H9 (cell line): ENCODE results near the gene EXOC2. TPM values are rescaled to one million over a fixed set of nuclear protein-coding genes. Genes with fewer than 3 reads are reported as not detected.
A peak's percentile ranks its signal among the peaks of the same experiment; 100 is the strongest.

Source experiments
- DNase-seq: peaks from one replicate; pipeline ENCODE4 v3.0.0-alpha.2; 2017
- H2AFZ ChIP-seq: one replicate; pipeline ENCODE4 v1.6.1; 2013; ENCODE audit warnings: mild to moderate bottlenecking, low read length, control low read depth, moderate library complexity
- H2AK5ac ChIP-seq: 2 replicates; pipeline ENCODE4 v1.6.1; 2013; ENCODE audit warnings: low read length, control low read depth, mixed read lengths; ENCODE audit not compliant: insufficient read length
- H2BK120ac ChIP-seq: one replicate; pipeline ENCODE4 v1.6.1; 2013; ENCODE audit warnings: low read depth, mild to moderate bottlenecking, low read length, control low read depth, inconsistent platforms; ENCODE audit not compliant: poor library complexity, severe bottlenecking
- H2BK12ac ChIP-seq: 2 replicates; pipeline ENCODE4 v1.6.1; 2013; ENCODE audit warnings: low read length, control low read depth, mixed read lengths, low read depth; ENCODE audit not compliant: insufficient read length
- H2BK15ac ChIP-seq: 2 replicates; pipeline ENCODE4 v1.6.1; 2013; ENCODE audit warnings: low read depth, low read length, control low read depth
- H2BK20ac ChIP-seq: one replicate; pipeline ENCODE4 v1.6.1; 2013; ENCODE audit warnings: low read depth, mild to moderate bottlenecking, low read length, control low read depth, inconsistent platforms; ENCODE audit not compliant: poor library complexity, severe bottlenecking
- H2BK5ac ChIP-seq: 2 replicates; pipeline ENCODE4 v1.6.1; 2013; ENCODE audit warnings: low read length, control low read depth, mixed read lengths; ENCODE audit not compliant: insufficient read length
- H3K14ac ChIP-seq: 2 replicates; pipeline ENCODE4 v1.6.1; 2013; ENCODE audit warnings: low read length, control low read depth; ENCODE audit not compliant: insufficient read depth
- H3K18ac ChIP-seq: 2 replicates; pipeline ENCODE4 v1.6.1; 2013; ENCODE audit warnings: low read depth, mild to moderate bottlenecking, mixed read lengths, low read length, control low read depth; ENCODE audit not compliant: insufficient read length
- H3K23ac ChIP-seq: 2 replicates; pipeline ENCODE4 v1.6.1; 2013; ENCODE audit warnings: low read length, control low read depth, mixed read lengths, low read depth; ENCODE audit not compliant: insufficient read length
- H3K23me2 ChIP-seq: 2 replicates; pipeline ENCODE4 v1.6.1; 2013; ENCODE audit warnings: low read depth, mild to moderate bottlenecking, mixed read lengths, low read length, control low read depth; ENCODE audit not compliant: insufficient read length, poor library complexity, severe bottlenecking
- H3K27ac ChIP-seq: 2 replicates; pipeline ENCODE4 v1.5.1; 2013; ENCODE audit warnings: low read length, control low read depth, mixed read lengths, low read depth; ENCODE audit not compliant: insufficient read length
- H3K27me3 ChIP-seq: 2 replicates; pipeline ENCODE4 v1.6.1; 2013; ENCODE audit warnings: low read length, control low read depth, inconsistent platforms; ENCODE audit not compliant: insufficient read depth
- H3K4ac ChIP-seq: 2 replicates; pipeline ENCODE4 v1.6.1; 2013; ENCODE audit warnings: low read depth, mild to moderate bottlenecking, control low read depth, inconsistent platforms, low read length, moderate library complexity
- H3K4me1 ChIP-seq: 2 replicates; pipeline ENCODE4 v1.6.1; 2013; ENCODE audit warnings: low read length, control low read depth, inconsistent platforms; ENCODE audit not compliant: insufficient read depth
- H3K4me2 ChIP-seq: 2 replicates; pipeline ENCODE4 v1.6.1; 2013; ENCODE audit warnings: low read length, control low read depth, mixed read lengths; ENCODE audit not compliant: insufficient read length, insufficient read depth
- H3K56ac ChIP-seq: 2 replicates; pipeline ENCODE4 v1.6.1; 2013; ENCODE audit warnings: low read depth, mild to moderate bottlenecking, mixed read lengths, low read length, control low read depth; ENCODE audit not compliant: insufficient read length
- H3K79me1 ChIP-seq: 2 replicates; pipeline ENCODE4 v1.6.1; 2013; ENCODE audit warnings: low read depth, mild to moderate bottlenecking, moderate library complexity, low read length, control low read depth, inconsistent platforms; ENCODE audit not compliant: insufficient read depth, poor library complexity, severe bottlenecking
- H3K79me2 ChIP-seq: 2 replicates; pipeline ENCODE4 v1.6.1; 2013; ENCODE audit warnings: low read length, control low read depth, inconsistent platforms; ENCODE audit not compliant: insufficient read depth
- H3K9ac ChIP-seq: 2 replicates; pipeline ENCODE4 v1.6.1; 2013; ENCODE audit warnings: low read length, control low read depth, mixed read lengths; ENCODE audit not compliant: insufficient read length; ENCODE audit errors: extremely low read depth
- H3K9me3 ChIP-seq: one replicate; pipeline ENCODE4 v1.6.1; 2013; ENCODE audit warnings: low read depth, low read length, inconsistent platforms; ENCODE audit not compliant: control insufficient read depth
- H3T11ph ChIP-seq: one replicate; pipeline ENCODE4 v1.6.1; 2013; ENCODE audit warnings: mild to moderate bottlenecking, low read length, control low read depth, inconsistent platforms
- H4K20me1 ChIP-seq: one replicate; pipeline ENCODE4 v1.6.1; 2013; ENCODE audit not compliant: control insufficient read depth, insufficient read length, insufficient read depth
- H4K5ac ChIP-seq: 2 replicates; pipeline ENCODE4 v1.6.1; 2013; ENCODE audit warnings: low read depth, mild to moderate bottlenecking, mixed read lengths, low read length, control low read depth; ENCODE audit not compliant: insufficient read length
- H4K8ac ChIP-seq: replicated peaks from 2 replicates; pipeline ENCODE4 v1.6.1; 2013; ENCODE audit warnings: low read length, control low read depth, mixed read lengths, low read depth; ENCODE audit not compliant: insufficient read length
- H4K91ac ChIP-seq: 2 replicates; pipeline ENCODE4 v1.6.1; 2013; ENCODE audit warnings: low read depth, mild to moderate bottlenecking, moderate library complexity, mixed read lengths, low read length, control low read depth; ENCODE audit not compliant: insufficient read length
- H3K27ac Mint-ChIP-seq, 3 experiments: 2 replicates in 2 of 3; 3 replicates in 1 of 3; pipeline ENCODE4 v1.8.0; 2020 to 2021; ENCODE audit warnings: mixed read lengths in 3 of 3, mild to moderate bottlenecking in 1 of 3, moderate library complexity in 1 of 3
- H3K27me3 Mint-ChIP-seq: 2 replicates; pipeline ENCODE4 v1.8.0; 2021; ENCODE audit warnings: low read depth, mild to moderate bottlenecking, moderate library complexity, mixed read lengths
- H3K36me3 Mint-ChIP-seq, 3 experiments: 2 replicates in 2 of 3; 3 replicates in 1 of 3; pipeline ENCODE4 v1.8.0; 2020 to 2021; ENCODE audit warnings: low read depth in 3 of 3, mixed read lengths in 3 of 3; ENCODE audit not compliant: insufficient read depth in 1 of 3
- H3K4me1 Mint-ChIP-seq, 2 experiments: 2 replicates each; pipeline ENCODE4 v1.8.0; 2020; ENCODE audit warnings: mixed read lengths in 2 of 2
- H3K4me3 Mint-ChIP-seq, 2 experiments: 2 replicates in 1 of 2; 3 replicates in 1 of 2; pipeline ENCODE4 v1.8.0; 2020 to 2021; ENCODE audit warnings: mild to moderate bottlenecking in 2 of 2, mixed read lengths in 2 of 2, moderate library complexity in 1 of 2
- H3K9me3 Mint-ChIP-seq, 2 experiments: 2 replicates in 1 of 2; 3 replicates in 1 of 2; pipeline ENCODE4 v1.8.0; 2020; ENCODE audit warnings: mild to moderate bottlenecking in 2 of 2, mixed read lengths in 2 of 2, moderate library complexity in 1 of 2
- CTCF ChIP-seq: fragments of 200-600 bp; sonication (generic); conservative IDR thresholded peaks from 3 replicates; pipeline ENCODE4 v1.8.0; 2021; ENCODE audit warnings: antibody characterized with exemption, mild to moderate bottlenecking
- WGBS: extraction: QIAGEN DNeasy Blood & Tissue Kit; methylation state at CpG from one replicate; pipeline ENCODE4 v1.1.7; 2013; ENCODE audit warnings: missing lambda C conversion rate, low lambda C conversion rate, mixed read lengths; ENCODE audit not compliant: insufficient read length; ENCODE audit errors: extremely low coverage; 5-methylcytosine and 5-hydroxymethylcytosine counted together
- total RNA-seq: library from RNA; stranded (reverse); gene quantifications from 2 replicates; pipeline ENCODE4 v1.2.1, GENCODE V29; 2021

The EXOC2 gene
- total RNA-seq, 1 experiment from 2014 or later = 29.9 TPM

GRCh38 chr6:599576-600448 is 93.1 kb downstream of the EXOC2 start:
- H4K8ac ChIP-seq = no peak overlapping the region
- H3K14ac ChIP-seq = no peak overlapping the region
- no peaks in the 10 kb centered on the region for H3K27me3 ChIP-seq
- H3K4me3 Mint-ChIP-seq = no peak overlapping the region
- 0 out of 4 replicates have a peak, but pooled peaks cover 0 to 4% of the 10 kb centered on the region in 2 experiments for H3K4me1 Mint-ChIP-seq
- no peaks in the 10 kb centered on the region for H3K23me2 ChIP-seq
- no peak overlapping the region for H3K56ac ChIP-seq
- H2BK15ac ChIP-seq = no peak overlapping the region
- no peak overlapping the region for H2BK5ac ChIP-seq
- H3K79me1 ChIP-seq = no peaks in the 10 kb centered on the region
- no peak overlapping the region for H2BK12ac ChIP-seq
- no peaks in the 10 kb centered on the region for H3K27me3 Mint-ChIP-seq
- H3K36me3 Mint-ChIP-seq = peaks cover 0 to 20% (median 13%) of the 10 kb centered on the region in 3 experiments; a peak in 5 of 7 replicates
- no CpG with 5 or more reads among the region's 7 CpGs for WGBS
- no peak overlapping the region for H2AFZ ChIP-seq
- no peak for TF ChIP-seq CTCF
- DNase-seq = no peak
- H2BK20ac ChIP-seq = no peak overlapping the region
- no peak overlapping the region for H3K4me2 ChIP-seq
- H4K91ac ChIP-seq = no peak overlapping the region
- H3K23ac ChIP-seq = no peak overlapping the region
- no peaks in the 10 kb centered on the region for H3K9me3 ChIP-seq
- no peak overlapping the region for H2BK120ac ChIP-seq
- no peak overlapping the region for H3K4ac ChIP-seq
- H3K9ac ChIP-seq = no peak overlapping the region
- H2AK5ac ChIP-seq = no peak overlapping the region
- no peaks in the 10 kb centered on the region for H3K79me2 ChIP-seq
- no peaks in the 10 kb centered on the region for H3K9me3 Mint-ChIP-seq
- no peaks in the 10 kb centered on the region for H3K4me1 ChIP-seq
- H4K5ac ChIP-seq = no peak overlapping the region
- no peak overlapping the region for H3K27ac ChIP-seq
- 0 out of 7 replicates have a peak overlapping the region, but pooled peaks of 1 of the 3 experiments have one; percentile 40 for H3K27ac Mint-ChIP-seq
- H3K18ac ChIP-seq = no peak overlapping the region
- H4K20me1 ChIP-seq = no peaks in the 10 kb centered on the region
- H3T11ph ChIP-seq = no peak overlapping the region
